Mammary epithelial cell (primary cell): ENCODE results near the gene TFAP2C.

Source experiments
- EZH2 ChIP-seq: IDR thresholded peaks from 2 replicates; pipeline ENCODE4 v1.6.1; 2012; ENCODE audit warnings: low read length, inconsistent platforms, borderline replicate concordance
- TF ChIP-seq, protein P1 (sequence below), 2 donors: IDR thresholded peaks in 1 of 2; conservative IDR thresholded peaks in 1 of 2; 2 replicates each; pipeline ENCODE4 v1.5.1; 2011 to 2012; ENCODE audit warnings: inconsistent platforms in 2 of 2, low read length in 2 of 2, mild to moderate bottlenecking in 2 of 2, control low read depth in 1 of 2, low read depth in 1 of 2; ENCODE audit not compliant: insufficient read depth in 1 of 2; ENCODE audit errors: extremely low read depth in 1 of 2

DNA sequence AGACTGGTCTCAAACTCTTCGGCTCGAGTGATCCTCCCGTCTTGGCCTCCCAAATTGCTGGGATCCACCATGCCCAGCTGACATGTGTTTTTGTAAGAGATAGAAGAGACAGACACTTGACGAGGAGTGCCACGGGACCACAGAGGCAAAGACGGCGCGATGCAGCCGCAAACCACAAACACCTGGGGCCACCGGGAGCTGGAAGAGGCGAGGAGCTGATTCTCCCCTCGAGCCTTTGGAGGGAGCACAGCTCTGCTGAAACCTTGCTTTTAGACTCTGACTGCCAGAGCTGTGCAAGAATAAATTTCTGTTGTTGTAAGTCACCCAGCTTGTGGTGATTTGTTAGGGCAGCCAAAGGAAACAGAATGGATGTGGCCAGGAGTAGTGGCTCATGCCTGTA lies 46.9 kb downstream of the TFAP2C start:
- no peak for TF ChIP-seq EZH2
- TF ChIP-seq, protein P1, sequence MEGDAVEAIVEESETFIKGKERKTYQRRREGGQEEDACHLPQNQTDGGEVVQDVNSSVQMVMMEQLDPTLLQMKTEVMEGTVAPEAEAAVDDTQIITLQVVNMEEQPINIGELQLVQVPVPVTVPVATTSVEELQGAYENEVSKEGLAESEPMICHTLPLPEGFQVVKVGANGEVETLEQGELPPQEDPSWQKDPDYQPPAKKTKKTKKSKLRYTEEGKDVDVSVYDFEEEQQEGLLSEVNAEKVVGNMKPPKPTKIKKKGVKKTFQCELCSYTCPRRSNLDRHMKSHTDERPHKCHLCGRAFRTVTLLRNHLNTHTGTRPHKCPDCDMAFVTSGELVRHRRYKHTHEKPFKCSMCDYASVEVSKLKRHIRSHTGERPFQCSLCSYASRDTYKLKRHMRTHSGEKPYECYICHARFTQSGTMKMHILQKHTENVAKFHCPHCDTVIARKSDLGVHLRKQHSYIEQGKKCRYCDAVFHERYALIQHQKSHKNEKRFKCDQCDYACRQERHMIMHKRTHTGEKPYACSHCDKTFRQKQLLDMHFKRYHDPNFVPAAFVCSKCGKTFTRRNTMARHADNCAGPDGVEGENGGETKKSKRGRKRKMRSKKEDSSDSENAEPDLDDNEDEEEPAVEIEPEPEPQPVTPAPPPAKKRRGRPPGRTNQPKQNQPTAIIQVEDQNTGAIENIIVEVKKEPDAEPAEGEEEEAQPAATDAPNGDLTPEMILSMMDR (conservative IDR thresholded peaks at IDR 0.05 in 1 of 2, IDR thresholded peaks at IDR 0.05 in 1 of 2; ENCODE audit: extremely low read depth in 1 of 2, insufficient read depth in 1 of 2, low read depth in 1 of 2, low read length in 2 of 2) = no peak
